HG03025 (cell line): ENCODE data around the gene PKN3.

Experiments
- ATAC-seq: cut with Tn5 transposase; IDR thresholded peaks from one replicate; pipeline ENCODE4 v1.9.1; 2021; ENCODE audit warnings: mild to moderate bottlenecking, moderate library complexity; ENCODE audit not compliant: unreplicated experiment, low FRiP score

Gene PKN3

DNA sequence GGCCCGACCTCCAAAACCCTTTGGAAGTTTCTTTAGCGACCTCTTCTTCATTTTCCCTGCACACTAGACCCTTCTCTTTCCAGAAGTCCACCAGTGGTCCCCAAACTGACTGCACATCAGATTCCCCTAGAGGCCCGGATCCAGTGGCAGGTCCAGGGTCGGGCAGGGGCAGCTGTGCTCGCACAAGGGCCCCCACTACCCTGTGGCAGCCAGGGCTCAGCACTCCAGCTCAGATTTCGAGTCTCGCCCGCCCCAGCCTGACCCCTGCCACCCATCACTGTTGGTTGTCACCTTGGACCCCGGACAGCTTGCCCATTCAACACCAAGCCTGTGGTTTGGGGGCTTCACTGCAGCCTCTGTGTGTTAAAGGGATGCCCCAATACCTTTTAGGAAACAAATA lies 29.4 kb downstream of the PKN3 start:
- ATAC-seq = no peak

- no peak for ATAC-seq
Observed at GRCh38 chr9:128732576-128732975, 30.3 kb downstream of the PKN3 start.

DNA sequence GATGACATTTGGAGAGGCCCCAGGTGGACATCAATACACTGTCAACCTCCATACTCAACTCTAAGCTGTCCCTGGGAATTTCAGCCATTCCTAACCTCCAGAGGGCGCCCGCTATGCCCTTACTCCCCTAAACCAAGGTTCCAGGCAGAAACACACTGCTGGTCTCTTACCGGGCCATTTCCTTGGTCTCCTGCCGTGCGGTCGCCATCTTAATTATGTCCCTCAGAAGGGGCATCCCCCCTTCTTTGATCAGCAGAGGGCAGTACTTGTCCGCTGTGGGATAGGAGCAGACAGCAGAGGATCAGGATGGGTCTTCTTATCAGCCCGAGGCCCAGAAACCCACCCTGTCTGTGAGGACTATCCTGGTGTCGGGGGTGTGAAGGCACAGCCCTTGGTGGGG lies 31.0 kb downstream of the PKN3 start:
- no peak for ATAC-seq

DNA sequence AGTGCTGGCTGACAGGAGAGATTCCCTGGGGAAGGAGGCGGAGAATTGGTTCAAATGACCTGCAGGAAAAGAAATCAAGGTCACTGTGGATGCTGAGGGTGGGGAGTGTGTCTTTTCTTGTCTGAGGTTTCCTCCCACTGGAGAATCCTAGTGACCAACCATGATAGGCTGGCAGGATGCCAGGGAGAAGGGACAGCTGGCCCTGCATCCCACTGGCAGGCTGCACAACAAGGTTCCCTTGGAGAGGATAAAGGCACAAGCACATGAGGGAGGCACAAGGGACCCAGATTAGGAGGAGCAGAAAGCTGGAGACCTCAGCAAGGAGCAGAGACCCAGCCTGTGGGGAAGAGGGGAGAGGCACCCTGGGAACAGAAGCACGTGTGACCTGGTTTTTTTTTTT lies 33.1 kb downstream of the PKN3 start:
- no peak for ATAC-seq

DNA sequence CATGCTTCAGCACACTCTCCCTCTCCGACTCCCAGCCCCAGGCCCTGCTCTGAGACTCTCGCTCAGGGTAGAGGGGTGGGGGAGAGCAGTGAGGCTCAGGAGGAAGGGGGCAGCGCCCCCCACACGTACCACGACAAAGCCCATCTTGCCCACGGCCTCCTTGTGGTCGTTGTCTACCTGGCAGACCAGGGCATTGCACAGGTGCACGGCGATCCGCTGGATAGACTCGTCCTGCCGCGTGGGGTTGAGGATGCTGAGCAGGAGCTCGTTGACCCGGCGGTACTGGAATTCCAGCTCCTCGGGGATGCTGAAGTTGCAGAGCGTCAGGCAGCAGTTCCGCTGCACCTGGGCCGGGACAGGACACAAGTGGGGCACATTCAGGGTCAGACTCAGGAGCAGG lies 40.1 kb downstream of the PKN3 start:
- no peak for ATAC-seq

DNA sequence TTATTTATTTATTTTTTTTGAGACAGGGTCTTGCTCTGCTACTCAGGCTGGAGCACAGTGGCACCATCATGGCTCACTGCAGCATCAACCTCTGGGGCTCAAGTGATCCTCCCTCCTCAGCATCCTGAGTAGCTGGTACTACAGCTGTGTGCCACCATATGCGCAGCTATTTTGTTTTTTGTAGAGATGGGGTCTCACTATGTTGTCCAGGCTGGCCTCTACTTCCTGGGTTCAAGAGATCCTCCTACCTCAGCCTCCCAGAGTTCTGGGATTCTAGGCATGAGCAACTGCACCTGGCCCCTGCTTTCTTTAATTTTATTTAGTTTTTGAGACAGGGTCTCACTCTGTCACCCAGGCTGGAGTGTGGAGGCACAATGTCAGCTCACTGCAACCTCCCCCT lies 41.1 kb downstream of the PKN3 start:
- no peak for ATAC-seq

GRCh38 chr9:128747241-128747640 lies 44.9 kb downstream of the PKN3 start:
- no peak for ATAC-seq

GRCh38 chr9:128750926-128751595 lies 48.8 kb downstream of the PKN3 start:
- no peak for ATAC-seq

DNA sequence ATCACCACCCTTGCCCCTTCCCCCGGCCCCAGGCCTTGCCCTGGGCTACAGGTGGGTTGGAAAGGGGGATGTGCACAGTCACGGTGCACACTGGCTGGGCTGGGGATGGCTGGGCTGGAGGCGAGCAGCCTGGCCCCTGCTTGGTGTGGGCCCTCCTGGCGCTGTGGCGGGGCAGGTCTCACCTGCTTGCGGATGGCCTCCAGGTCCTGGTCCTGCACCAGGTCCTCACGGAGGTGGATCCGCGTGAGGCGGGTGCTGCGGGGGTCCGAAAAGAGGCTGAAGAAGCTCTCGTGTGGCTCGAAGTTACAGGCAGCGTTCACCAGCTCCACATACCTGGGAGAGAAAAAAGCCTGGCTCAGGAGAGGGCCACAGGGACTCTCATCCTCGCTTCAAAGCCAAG lies 51.3 kb downstream of the PKN3 start:
- ATAC-seq = no peak

GRCh38 chr9:128757602-128758001 lies 55.3 kb downstream of the PKN3 start:
- ATAC-seq = no peak

DNA sequence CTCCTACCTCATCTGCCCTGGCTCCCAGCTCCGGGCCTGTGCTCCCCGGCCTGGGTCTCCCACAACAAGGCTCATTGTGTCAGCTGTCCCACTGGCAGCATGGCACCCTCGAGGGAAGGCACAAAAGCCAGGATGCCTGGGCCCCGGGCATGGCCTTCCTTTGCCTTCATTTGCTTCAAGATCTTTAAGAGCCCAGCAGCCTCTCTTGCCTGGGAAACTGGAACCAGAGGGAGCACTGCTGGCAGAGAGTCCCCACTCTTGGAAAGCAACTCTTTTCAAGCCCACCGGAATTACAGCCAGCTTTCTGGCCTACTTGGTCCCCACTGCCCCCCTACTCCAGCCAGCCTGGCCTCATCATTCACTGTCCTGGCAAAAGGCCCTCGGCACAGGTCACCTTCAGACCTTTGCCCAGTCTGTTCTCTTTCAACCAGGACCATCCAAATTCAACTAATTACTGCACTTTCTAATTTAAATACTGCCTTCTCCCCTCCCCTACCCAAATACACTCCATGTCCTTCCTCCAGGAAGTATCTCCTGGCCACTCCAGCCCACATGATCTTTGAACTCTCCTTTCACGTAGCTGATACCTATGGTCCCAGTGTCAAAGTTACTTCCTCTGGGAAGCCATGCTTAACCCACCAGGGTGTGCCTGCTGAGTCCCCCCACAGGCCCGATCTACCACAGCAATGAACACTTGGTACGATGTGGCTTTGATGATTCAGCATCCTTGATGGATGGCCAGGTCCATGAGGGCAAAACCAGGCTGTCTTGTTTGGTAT lies 60.6 kb downstream of the PKN3 start:
- no peak for ATAC-seq

GRCh38 chr9:128764361-128764760 lies 62.1 kb downstream of the PKN3 start:
- ATAC-seq = no peak

DNA sequence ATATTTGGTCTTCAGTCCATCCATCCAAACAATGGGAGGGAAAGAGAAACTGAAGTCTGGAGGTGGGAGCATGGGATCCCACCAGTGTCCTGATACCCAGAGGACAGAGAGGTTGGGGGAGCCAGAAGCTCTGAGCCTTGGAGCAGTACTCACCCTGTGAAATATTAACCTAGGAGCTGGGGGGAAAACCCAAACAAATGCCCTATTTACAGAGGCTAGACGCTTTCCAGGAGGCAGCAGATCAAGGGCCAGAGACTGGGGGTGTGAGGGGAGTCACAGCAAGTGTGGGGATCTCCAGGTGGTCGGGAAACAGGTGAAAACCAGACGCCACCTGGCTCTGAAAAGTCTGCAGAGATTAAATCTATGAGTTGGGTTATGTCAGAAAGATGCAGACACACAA lies 63.2 kb downstream of the PKN3 start:
- no peak for ATAC-seq

DNA sequence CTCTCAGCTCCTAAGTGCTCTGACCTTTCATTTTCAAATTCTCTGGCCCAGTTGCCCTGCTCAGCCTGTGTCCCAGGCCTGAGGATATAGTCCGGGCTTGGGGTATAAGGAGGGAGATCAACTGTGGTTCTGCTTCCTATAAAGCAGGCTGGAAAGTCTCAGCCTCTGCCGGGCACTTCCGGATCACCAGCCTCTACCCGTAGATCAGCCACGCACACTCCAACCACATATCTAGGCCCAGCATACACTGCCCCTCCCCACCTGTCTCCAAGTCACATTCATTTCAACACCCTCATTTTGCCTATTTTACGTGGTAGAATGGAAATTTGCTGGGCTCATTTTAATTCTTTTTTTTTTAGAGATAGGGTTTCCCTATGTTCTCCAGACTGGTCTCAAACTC lies 66.3 kb downstream of the PKN3 start:
- no peak for ATAC-seq
